Measurements from ENCODE around the gene DAB1.

Gene DAB1

DNA sequence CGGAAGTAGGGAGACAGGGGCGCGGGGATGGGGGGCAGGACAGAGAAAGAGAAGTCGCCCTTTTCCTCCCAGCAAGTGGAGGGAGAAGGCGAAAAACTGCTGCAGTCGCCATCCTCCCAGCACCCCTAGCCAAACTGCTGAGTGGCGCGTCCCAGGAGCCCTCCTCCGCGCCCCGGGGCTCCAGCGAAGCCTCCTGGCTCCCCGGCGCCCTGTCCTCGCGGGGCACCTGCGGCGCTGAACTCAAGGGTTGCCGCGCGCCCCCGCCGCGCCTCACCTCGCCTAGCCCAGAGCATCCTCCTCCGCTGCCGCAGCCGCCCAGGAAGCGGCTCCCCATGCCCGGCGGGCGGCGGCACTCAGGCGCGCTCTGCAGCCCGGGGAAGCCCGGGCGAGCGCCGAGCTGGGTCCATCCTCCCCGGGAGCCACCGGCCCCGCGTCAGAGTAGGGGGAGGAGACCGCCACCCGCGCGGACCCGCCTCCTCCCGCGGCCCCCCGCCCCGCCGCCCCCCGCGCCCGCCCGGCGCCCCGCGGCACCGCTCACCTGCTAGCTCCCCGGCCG, at the start of gene DAB1:
Gene DAB1, minus strand, starts transcription at position 405 of the 556 bp plus-strand sequence. CDS start 133,030 bp downstream, outside the sequence.
- DNase-seq, result peak in 3 of 14 donors; percentile 8 to 63 (median 38)

DNA sequence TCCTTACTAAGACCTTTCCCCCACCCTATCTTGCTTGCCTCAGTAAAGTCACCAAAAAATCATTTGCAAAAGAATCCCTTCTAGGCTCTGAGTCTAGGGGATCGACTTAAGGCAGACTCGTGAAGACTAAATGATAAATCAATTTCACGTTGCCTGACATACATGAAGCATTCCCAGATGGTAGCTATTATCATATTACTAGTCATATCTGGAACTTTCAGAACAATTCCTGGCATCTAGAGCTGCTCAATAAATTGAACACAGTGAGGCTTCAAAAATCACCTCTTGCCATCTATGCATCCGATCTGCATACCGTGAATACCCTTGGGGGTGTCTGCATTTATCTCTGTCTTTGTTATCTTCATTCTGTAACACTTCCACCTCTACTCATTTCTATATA, 49.6 kb upstream of the DAB1 start:
- no peak for DNase-seq

DNA sequence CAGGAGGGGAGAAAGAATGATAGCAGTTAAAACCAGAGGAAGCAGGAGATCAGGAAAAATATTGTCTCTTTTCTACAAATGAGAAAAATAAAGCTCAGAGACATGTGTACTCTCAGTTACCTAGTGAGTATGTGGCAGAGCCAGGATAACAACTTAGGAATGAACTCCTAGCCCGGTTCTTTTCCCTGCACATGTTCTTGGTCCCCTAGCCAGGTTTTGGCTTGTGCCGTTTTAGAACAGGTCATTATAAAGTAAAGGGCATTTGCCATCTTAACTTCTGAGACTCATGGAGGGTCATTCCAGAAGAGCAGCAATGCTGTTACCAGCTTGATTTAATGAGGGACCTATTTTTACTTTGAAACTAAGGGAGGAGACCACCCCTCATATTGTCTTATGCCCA, 48.1 kb upstream of the DAB1 start:
- DNase-seq, result no peak

DNA sequence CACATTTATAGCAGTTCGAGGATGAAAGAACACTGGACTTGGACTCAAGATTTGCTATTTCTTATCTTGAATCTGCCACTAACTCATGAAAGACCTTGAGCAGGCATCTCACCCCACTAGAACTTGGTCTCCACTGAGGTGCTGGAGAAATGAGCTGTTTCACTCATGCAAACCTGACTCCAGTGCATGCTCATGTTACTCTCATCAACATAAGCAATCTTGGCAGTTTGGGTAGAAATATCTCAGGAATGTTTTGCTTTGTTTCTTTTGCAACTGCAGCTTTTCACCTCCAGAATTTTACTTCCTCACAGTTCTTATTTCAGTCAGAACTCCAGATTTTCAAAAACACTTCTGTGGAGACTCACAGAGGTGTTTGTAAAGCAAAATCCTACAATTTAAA, 46.2 kb upstream of the DAB1 start:
- no peak for DNase-seq

DNA sequence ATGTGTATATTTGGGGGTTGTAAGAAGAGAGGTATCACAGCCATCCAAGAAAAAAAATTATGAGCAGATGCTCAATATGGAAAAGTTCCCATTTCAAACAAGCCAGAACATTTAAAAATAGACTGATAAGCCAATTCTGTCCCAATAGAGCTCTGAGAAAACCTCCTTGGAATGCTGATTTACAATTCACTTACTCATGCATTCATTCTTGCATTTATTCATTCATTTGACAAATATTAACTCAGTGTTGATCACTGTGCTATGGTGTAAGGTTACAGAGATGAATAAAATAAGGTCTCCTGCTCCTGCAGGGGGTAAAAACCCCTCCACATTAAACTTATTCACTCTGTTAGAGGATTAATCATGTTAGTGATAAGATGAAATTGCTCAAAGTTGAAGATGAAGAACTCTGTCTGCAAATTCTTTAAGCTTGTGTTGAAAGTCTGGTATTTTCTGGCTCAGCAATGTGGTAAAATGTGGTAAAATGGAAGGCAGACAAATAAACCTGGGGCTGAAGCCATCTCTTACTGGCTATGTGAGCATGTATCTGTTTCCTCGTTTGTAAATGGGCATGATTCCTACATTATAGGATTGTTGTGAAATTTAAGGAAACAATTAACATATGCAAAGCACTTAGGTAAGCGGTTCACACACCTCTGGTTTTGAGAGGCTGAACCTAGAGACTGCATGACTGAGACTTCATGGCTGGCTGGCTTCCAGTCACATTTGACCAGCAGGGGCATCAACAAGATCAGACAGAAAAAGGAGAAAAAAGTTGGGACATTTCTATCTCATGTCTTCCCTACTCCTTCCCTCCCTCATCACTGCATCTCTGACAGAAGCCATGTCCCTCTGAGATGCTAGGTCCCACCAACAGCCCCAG, 45.0 kb upstream of the DAB1 start:
- peak in 1 of 14 donors; percentile 21 for DNase-seq

DNA sequence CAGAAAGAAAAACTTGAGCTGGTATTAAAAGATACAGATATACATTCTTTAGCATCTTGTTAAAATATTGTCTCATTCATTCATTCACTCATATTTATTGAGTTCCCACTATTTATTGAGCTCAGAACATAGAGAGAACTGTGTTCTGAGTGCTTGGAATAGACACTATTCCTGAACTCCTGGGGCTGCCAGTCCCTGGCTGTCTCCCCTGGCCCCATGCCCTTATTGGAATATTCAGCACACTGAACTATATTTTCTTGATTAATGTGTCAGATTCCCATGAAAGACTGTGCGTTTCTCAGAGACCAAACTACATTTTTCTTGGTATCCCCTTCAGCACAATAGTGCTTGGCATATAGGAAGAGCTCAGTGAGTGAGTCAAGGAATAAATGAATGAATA, 44.0 kb upstream of the DAB1 start:
- DNase-seq, result peak in 1 of 14 donors; percentile 27

DNA sequence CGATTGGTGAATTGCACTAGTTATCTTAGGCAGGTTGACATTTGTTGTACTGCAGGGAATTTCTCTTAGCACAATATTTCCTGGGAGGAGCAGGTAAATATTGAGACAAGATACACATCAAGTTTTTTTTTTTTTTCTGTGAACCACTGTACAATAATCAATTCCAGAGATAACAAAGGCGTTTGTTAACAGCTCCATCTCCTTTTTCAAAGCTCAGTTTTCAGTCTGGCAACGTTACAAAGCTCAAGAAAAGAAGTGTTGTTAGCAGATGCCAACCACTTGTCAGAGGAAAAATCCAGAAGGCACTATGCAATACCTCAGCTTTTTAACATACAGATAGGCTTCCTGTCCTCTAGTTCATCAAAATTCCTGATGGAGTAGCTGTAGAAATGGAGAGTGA, 40.9 kb upstream of the DAB1 start:
- DNase-seq, result peak in 1 of 14 donors; percentile 0

DNA sequence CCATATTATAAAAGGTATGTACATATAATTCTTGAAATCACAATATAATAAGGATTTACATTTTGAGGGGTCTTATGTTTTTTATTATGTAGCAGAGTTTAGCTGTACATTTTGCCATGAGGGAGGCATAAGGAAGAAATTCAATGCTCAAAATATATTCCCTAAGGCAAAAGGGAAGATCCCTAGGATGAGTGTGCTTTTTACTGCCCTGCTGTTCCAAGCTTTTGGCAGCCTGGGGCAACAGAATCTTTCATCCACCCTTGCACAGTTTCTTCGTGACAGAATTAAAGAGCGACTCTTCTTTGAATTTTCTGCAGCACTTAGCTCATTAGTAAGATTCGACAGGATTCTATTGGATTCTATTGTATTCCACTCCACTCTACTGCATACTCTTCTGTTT, 39.5 kb upstream of the DAB1 start:
- no peak for DNase-seq

DNA sequence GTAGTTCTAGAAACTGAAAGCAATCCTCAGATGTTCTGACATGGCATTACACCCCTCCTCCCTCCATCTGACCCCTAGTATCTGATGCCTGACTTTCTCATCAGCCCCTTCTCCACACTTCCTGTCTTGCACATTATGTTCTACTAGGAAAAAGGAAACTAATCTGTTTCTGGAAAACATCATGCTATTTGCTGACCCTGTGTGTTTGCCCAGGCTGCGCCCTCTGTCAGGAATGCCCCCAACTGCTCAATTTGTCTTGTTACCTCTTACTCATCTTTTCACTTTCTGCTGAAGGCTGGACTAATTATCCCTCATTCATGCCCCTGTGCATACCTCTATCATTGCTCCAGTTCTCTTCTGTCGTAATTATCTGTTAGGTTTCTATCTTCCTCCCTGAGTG, 37.5 kb upstream of the DAB1 start:
- no peak for DNase-seq

DNA sequence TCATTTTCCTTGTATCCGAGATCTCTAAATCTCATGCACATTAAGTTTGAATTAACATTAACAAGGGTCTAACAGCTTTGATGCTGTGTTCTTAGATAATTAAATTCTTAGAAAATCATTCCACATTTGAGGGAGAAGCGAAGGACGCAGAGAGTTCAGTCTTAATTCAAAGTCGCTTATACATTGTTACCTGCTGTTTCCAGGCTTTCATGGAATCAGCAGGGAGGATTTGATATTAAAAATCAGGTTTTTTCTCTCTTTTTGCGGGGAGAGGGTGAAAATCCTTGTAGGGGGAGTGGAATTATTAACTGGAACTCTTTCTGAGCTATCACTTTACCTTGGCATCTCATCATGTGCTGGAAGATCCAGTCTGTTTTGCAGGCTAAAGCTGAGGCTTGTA, 27.7 kb upstream of the DAB1 start:
- no peak for DNase-seq

DNA sequence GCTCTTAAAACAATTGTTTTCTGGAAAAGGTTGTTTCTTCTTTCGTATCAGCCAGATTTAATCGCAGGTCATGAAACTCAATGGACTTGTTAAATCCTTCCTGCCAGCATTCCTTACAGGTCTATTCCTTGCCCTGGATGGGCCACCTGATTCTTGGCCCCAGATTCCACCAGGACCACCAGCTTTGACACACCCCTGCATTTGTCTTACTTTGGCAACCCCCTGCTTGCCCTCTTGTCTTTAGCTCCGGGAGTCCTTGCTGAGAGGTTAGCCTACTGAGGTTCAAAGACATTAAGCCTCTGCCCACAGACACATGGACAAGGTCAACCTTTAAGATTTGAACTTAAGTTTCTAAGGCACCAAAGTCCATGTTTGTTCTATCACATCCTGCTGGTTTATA, 27.1 kb upstream of the DAB1 start:
- no peak for DNase-seq

DNA sequence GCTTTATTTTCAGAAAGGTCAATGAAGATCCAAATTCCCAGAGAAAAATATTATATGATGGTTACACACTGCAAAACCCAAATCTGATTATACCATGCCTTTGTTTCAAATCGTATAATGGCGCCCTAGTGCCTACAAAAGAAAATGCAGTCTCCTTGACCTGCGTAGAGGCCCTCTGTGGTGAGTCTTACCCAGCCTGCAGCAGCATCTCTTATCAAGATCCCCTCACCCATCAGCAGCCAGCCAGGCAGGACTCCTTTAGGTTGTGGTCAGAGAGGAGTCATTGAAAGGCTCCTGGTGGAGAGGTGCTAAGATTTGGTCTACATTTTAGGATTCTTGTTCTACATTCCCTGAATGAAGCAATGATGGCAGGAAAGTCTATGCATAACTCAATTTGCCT, 23.7 kb upstream of the DAB1 start:
- DNase-seq, result no peak

DNA sequence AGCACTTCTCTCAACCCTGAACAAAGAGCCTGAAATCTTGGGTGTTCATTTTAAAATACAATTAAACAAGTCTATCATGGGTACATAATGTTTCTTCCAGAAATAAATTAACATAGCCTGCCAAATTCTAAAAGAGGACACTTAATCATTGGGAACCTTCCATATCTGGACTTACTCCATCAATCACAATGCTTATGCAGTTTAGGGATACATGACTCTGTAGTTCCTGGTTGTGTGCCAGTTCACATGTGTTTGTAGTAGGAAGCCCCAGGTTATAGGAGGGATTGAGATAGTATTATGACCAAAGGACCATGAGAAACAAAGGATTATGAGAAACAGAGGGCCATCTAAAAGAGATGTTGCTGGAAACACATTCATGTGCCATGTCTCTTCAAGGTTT, 19.1 kb upstream of the DAB1 start:
- DNase-seq, result no peak

DNA sequence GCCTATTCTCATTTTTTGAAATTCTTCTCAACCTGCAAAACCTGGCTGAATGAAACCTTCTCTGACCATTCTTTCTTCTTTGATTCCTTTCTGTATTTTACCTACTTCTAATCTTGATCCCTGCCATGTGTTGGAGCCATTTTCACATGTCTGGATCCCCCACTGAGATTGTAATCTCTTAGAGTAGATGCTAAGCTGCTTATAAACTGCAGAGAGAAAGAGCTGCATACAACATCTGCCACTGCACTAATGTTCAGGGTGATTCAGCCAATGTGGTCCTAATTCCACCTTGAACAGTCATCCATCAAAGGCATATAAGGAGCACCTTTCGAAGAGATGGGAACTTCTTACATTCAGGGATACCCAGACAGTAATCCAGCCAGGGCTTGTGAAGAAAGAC, 16.2 kb upstream of the DAB1 start:
- DNase-seq, result no peak

DNA sequence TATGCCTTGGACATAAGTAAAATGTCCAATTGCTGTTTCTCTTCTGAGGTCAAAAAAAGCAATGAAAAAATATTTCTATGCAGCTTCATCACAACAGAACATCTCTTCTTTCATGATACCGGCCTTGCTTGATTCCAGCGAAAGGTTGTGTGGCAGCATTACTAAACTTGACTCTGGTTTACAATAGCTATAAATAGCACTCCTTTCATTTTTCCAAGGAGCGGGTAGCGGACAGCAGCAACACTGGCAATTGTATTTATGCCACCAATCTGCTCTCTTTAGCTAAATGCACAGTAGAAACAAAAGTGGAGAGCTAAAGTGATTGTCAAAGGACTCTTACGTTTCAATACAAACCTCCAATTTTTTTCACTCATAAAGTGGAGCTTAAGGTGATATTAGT, 7.5 kb upstream of the DAB1 start:
- peak in 1 of 14 donors; percentile 57 for DNase-seq

DNA sequence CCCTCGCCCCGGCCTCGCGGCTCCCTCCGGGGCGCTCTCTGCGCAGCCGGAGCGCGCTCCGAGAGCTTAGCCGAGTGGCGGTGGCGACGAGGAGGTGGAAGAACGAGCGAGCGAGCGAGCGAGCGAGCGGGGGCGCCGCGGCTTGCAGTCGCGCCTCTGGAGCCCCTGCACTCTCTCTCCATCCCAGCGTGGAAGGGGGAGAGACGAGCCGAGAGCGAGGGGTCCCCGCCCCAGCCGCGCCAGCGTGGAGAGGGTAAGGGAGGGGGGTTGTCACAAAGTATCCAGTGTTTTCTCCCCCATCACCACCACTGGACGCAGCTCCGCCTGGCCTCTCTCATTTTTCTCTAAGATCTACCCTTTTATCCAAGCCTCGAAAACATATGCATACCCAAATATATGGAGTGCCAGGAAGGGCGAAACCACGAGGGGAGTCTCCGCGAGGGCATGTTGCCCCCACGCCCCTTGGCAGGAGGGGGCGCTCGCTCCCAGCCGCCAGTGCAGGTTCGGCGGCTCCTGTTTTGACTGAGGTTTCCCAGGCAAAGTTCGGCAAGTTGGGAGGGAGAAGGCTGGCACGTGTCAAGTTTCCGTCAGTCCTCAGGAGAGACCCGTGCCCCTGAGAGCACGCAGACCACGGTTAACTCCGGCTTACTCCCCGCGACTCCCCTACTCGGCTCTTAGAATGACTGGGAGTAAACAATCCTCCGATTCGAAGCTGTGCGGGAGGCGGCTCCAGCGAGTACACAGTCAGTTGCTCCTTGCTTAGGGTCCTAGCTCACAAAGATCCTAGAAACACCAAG, 569 bp upstream of the DAB1 start:
- peak in 7 of 14 donors; percentile 17 to 72 (median 34) for DNase-seq

DNA sequence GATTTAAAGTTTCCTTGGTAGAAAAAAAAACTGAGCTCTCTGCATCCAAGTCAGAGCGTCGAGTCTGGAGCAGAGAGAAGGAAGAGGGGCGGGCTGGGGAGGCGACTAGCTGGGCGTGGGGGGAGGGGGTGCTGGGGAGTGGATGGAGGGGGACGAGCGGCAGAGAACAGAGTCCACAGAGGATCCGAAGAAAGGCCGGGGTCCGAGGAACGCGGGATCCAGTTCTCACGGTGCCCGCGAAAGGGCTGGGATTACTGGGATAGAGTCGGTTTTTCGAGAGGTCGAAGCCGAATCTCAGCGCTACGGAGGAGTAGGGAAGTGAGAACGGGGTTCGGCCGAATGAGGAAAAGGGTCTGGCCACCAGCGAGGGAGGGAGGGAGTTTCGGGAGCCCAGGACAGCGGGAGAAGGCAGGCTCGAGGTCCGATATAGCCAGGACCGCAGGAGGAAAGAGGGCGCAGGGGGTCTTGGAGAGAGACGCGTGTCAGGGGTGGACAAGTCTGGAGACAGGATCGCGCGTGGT, 665 bp downstream of the DAB1 start:
- peak in 1 of 14 donors; percentile 63 for DNase-seq

DNA sequence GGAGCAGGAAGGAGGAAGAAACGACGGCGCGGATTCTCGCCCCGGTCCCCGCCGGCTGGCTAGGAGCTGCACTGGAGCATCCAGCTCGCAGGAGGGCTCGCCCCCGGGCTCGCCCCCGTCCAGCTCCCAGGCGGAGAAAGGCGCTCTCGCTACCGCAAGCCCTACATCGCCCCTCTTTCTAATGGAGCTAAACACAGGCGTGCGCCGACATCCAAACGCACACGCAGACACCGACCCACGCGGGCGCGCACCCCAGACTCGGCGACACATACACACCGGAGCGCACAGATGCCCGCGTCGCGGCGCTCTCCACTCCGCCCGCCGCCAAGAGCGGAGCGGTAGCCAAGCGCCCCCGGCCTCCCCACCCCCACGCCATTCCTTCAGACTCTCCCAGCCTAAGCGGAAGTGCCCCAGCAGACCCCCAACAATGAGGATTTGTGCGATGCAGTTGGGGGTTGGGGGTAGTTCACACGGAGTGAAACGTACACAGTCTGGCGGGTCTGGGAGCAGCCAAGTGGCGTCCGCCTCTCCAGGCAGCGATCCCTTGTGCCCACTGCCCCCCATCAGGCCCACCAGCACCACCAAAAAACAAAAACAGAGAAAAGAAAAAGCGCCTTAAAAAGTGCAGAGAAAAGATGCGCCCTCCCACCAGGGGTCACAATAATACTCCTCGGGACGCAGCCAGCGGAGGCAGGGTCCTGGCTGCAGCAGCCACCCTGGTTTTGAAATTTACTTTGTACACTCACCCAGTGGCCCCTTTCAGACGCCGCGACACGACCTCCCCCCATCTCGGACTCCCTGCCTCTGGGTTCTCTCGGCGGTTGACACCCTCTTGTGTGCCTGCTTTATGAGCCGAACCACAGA, 1.4 kb downstream of the DAB1 start:
- peak in 2 of 14 donors; percentile 40 to 69 for DNase-seq

DNA sequence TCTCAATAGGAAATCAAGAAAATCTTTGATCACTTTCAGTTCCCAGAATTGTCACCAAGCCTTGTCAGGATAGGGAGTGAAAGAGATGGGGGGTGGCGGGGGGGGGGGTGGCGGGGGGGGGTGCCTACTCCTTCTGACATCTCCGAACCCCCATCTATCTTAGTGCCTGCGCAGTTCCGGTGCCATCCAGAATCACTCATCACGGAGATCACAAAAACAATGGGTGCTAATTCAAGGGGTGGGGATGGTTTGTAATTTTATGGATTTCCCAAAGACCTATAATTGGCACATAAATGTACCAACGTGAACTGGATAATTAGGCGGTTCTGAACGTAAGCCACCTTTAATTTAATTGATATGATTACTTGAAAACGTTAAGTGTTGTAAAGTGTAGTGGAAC, 2.1 kb downstream of the DAB1 start:
- DNase-seq, result peak in 1 of 14 donors; percentile 63

DNA sequence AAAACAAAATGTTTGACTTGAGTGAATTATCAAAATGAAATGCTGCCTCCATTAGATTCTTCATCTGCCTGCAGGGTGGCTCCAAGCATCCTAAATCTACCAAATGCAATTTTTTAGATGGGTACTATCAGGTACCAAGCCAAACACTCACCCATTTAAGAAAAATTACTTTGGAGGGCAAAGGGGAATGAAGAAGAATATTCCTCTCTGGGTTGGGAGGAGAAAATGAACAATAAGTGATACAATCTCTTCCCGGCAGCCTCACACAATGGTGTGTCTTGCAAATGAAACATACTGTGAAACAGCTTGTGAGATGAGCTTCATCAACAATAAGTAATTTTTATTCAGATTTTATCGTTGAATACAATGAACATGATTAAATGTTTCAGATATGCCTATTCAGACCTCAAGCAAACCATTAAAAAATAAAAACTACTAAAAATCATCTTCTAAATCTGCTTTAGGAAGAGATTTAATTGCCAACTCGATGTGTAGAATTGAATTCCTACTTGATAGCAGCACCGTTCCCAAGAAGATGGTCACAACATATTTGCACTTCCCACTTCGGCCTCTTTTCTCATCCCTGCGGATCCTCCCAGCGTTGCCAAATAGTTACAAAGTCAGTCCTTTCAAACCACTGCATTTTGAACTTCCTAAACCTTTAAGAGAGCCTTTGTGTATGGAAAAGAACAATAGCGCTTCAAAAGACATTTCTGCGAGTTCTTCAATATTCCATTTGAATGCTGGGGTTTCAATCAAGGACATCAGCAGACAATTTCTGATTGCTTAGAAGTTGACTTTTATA, 2.7 kb downstream of the DAB1 start:
- peak in 1 of 14 donors; percentile 77 for DNase-seq

DNA sequence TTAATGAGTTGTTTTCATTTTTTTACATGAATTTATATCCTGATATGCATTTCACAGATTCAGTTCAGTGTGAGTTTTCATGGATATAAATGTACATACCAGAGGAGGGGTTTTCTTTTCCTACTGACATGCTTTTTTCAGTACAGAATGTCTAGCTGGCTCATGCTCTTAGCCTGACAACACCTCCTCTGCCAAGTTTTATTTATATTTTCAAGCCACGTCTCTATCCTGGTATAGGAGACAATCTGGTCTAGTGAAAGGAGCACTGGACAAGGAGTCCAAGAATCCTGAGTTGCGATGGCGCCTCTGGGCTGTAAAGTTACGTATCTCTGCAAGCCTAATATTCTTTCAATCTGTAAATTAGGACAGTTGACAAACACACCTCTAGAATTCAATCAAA, 4.9 kb downstream of the DAB1 start:
- DNase-seq, result no peak
